Stimulated activated naive CD4-positive, alpha-beta T cell treated with Interleukin-2 at 50 U/mL for 16 hours (primary cell): ENCODE data around the gene OSCAR.
A peak's percentile ranks its signal among the peaks of the same experiment; 100 is the strongest.

Experiments
- DNase-seq: peaks from one replicate; lab custom pipeline; 2025; lab: John Stamatoyannopoulos, UW

The OSCAR gene

GRCh38 chr19:54100561-54100960, at the start of gene OSCAR:
OSCAR (minus strand) TSS chr19:54100803; CDS start chr19:54100792, 11 bp downstream.
- no peak for DNase-seq

GRCh38 chr19:54149021-54149812, 48.6 kb upstream of the OSCAR start:
- no peak for DNase-seq

- no peak for DNase-seq
Measured at GRCh38 chr19:54148158-54148557, 47.6 kb upstream of the OSCAR start.

- DNase-seq = no peak
Measured at GRCh38 chr19:54147676-54148075, 47.1 kb upstream of the OSCAR start.

GRCh38 chr19:54145541-54146158, 45.0 kb upstream of the OSCAR start:
- DNase-seq = no peak

GRCh38 chr19:54142166-54142780, 41.7 kb upstream of the OSCAR start:
- no peak for DNase-seq

GRCh38 chr19:54141356-54141755, 40.8 kb upstream of the OSCAR start:
- DNase-seq = no peak

- peak; percentile 37 for DNase-seq
Measured at GRCh38 chr19:54138489-54139256, 38.1 kb upstream of the OSCAR start.

- peak; percentile 17 for DNase-seq
Measured at GRCh38 chr19:54137699-54138488, 37.3 kb upstream of the OSCAR start, which contains the start of gene CNOT3. CNOT3 (plus strand) TSS chr19:54137762; CDS start chr19:54142979, 5,217 bp downstream.

- DNase-seq = peak; percentile 100
Measured at GRCh38 chr19:54136864-54137698, 36.5 kb upstream of the OSCAR start.

- no peak for DNase-seq
Measured at GRCh38 chr19:54136086-54136863, 35.7 kb upstream of the OSCAR start.

- no peak for DNase-seq
Measured at GRCh38 chr19:54133957-54134590, 33.5 kb upstream of the OSCAR start.

- no peak for DNase-seq
Measured at GRCh38 chr19:54133312-54133956, 32.8 kb upstream of the OSCAR start.

- no peak for DNase-seq
Measured at GRCh38 chr19:54129617-54129996, 29.0 kb upstream of the OSCAR start.

GRCh38 chr19:54128796-54129616, 28.4 kb upstream of the OSCAR start:
- no peak for DNase-seq

- no peak for DNase-seq
Measured at GRCh38 chr19:54128441-54128725, 27.8 kb upstream of the OSCAR start.

GRCh38 chr19:54127688-54128440, 27.3 kb upstream of the OSCAR start:
- DNase-seq = no peak
